Sigmoid colon (tissue), 7 donors: ENCODE measurements around the gene VMP1. TPM values are rescaled to one million over a fixed set of nuclear protein-coding genes. Genes with fewer than 3 reads are reported as not detected.
A peak's percentile ranks its signal among the peaks of the same experiment; 100 is the strongest.

Experiments
- DNase-seq: peaks from one replicate; pipeline ENCODE4 v3.0.0-alpha.2; 2019
- H3K27ac ChIP-seq, 4 donors: fragments of 200-600 bp; sonication (generic); one replicate each; pipeline ENCODE4 v1.5.1; 2016 to 2019; ENCODE audit warnings: mild to moderate bottlenecking in 1 of 4
- H3K27me3 ChIP-seq, 3 donors: fragments of 200-600 bp; sonication (generic); one replicate each; pipeline ENCODE4 v1.5.1; 2019; ENCODE audit warnings: mild to moderate bottlenecking in 1 of 3
- H3K36me3 ChIP-seq, 4 donors: fragments of 200-600 bp; sonication (generic); one replicate each; pipeline ENCODE4 v1.5.1; 2016 to 2019
- H3K4me1 ChIP-seq, 4 donors: fragments of 200-600 bp; sonication (generic); one replicate each; pipeline ENCODE4 v1.5.1; 2017 to 2019
- H3K4me3 ChIP-seq, 4 donors: fragments of 200-600 bp; sonication (generic); one replicate each; pipeline ENCODE4 v1.5.1; 2017 to 2019; ENCODE audit warnings: mild to moderate bottlenecking in 2 of 4, moderate library complexity in 1 of 4
- H3K9me3 ChIP-seq, 4 donors: fragments of 200-600 bp in 3 of 4; sonication (generic) in 3 of 4; one replicate each; pipeline versions ENCODE4 v1.5.1 to v1.6.1; 2013 to 2019
- EP300 ChIP-seq, 4 donors: sonication (generic); formaldehyde crosslinking; IDR thresholded peaks; one replicate each; pipeline ENCODE4 v1.6.1; 2017; ENCODE audit warnings: antibody characterized with exemption in 4 of 4
- POLR2A ChIP-seq, 2 donors: fragments of 450-650 bp; IDR thresholded peaks; one replicate each; pipeline ENCODE4 v1.6.1; 2016; ENCODE audit warnings: antibody characterized with exemption in 2 of 2, mild to moderate bottlenecking in 2 of 2, moderate library complexity in 2 of 2
- POLR2AphosphoS5 ChIP-seq, 4 donors: sonication (generic); formaldehyde crosslinking; IDR thresholded peaks; one replicate each; pipeline ENCODE4 v1.6.1; 2017; ENCODE audit warnings: antibody characterized with exemption in 4 of 4
- WGBS, 2 donors: extraction: QIAGEN DNeasy Blood & Tissue Kit; methylation state at CpG; one replicate each; pipeline ENCODE4 v1.1.7; 2013; 5-methylcytosine and 5-hydroxymethylcytosine counted together
- intact Hi-C: fragments of 100-400 bp; cut with DNase I; formaldehyde crosslinking; loops from one replicate; pipeline ENCODE4 v1.15.1; 2023
- polyA plus RNA-seq, 3 donors: library from polyadenylated mRNA; stranded (reverse); fragments of 200-250 nt; gene quantifications; one replicate each; pipeline ENCODE4 v1.2.3, GENCODE V29; 2013
- total RNA-seq, 4 donors: library from RNA; depleted of rRNA; stranded (reverse); fragments of >200 nt; gene quantifications; one replicate each; pipeline ENCODE4 v1.1.0, GENCODE V29; 2016
- TF ChIP-seq, protein P1 (sequence below), 4 experiments: fragments of 450-650 bp in 3 of 4; fragments of 200-600 bp in 1 of 4; IDR thresholded peaks; one replicate each; pipeline ENCODE4 v1.5.1; 2016 to 2019; ENCODE audit warnings: antibody characterized with exemption in 4 of 4, mild to moderate bottlenecking in 3 of 4, moderate library complexity in 2 of 4
- donor health status: healthy with polysubstance abuse.
- donor health status: Bipolar disorder and iron deficiency.
- donor health status: healthy.

The VMP1 gene
- total RNA-seq: 100 to 1,000 TPM in 3 of 4 donors, 10 to 100 TPM in 1; 92.7 to 247 (median 139) TPM
- polyA plus RNA-seq: 100 to 1,000 TPM in 1 of 3 donors, 10 to 100 TPM in 2; 26.1 to 132 (median 35.4) TPM

DNA sequence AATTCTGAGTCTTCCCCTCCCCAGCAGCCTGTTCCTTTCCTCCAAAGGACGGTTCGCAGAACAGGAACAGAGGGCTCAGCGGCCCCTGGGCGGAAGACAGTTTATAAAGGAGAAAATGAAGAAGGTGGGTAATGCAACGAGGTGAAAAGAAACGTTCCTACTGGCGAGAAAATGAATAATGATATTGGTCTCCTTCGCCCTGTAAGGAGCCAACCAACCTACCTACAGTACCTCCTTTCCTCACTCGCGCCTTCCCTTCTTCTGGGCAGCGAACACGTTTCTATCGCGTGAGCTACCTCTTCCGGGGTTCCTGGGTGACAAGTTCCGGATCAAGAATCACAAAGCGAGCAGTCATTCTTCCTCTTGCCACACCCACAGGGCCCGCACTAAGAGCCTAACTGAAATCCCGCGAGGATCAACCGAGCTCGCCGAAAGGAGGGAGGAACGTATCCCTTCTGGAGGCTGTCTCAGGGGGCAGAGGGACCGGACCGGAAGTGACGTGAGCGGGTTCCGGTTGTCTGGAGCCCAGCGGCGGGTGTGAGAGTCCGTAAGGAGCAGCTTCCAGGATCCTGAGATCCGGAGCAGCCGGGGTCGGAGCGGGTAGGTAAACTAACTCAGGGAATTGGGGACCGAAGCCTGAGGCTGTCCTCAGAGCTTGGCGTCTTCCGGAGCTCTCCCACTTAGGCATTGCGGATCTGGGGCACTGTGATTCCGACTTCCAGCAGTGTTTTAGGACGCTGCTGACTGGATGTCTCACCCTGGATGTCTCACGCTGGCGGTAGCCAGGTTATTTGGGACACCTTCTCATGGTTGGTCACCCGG, at the start of gene VMP1, which contains the start of gene PTRH2:
TSS of gene VMP1 (plus strand) at position 506 of the 822 bp plus-strand sequence. CDS start 23,793 bp downstream, outside the sequence.
TSS of gene PTRH2 (minus strand) at position 282 of the 822 bp plus-strand sequence. CDS start 9,452 bp downstream, outside the sequence.
- peak; percentile 99 for DNase-seq
- H3K27me3 ChIP-seq: no peaks in the 10 kb centered on the region
- H3K9me3 ChIP-seq: no peaks in the 10 kb centered on the region
- peak within 1 kb of the TSS; percentile 64 to 86 (median 80) for H3K4me3 ChIP-seq
- WGBS, 2 donors: 0% methylated on average over 45 of the region's 45 CpGs
- peak within 1 kb of the TSS; percentile 89 to 96 (median 92) for H3K27ac ChIP-seq
- no peaks in the 10 kb centered on the region for H3K36me3 ChIP-seq
- peaks cover 0 to 50% (median 37%) of the 10 kb centered on the region in 4 donors for H3K4me1 ChIP-seq
- TF ChIP-seq, protein P1, sequence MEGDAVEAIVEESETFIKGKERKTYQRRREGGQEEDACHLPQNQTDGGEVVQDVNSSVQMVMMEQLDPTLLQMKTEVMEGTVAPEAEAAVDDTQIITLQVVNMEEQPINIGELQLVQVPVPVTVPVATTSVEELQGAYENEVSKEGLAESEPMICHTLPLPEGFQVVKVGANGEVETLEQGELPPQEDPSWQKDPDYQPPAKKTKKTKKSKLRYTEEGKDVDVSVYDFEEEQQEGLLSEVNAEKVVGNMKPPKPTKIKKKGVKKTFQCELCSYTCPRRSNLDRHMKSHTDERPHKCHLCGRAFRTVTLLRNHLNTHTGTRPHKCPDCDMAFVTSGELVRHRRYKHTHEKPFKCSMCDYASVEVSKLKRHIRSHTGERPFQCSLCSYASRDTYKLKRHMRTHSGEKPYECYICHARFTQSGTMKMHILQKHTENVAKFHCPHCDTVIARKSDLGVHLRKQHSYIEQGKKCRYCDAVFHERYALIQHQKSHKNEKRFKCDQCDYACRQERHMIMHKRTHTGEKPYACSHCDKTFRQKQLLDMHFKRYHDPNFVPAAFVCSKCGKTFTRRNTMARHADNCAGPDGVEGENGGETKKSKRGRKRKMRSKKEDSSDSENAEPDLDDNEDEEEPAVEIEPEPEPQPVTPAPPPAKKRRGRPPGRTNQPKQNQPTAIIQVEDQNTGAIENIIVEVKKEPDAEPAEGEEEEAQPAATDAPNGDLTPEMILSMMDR (IDR thresholded peaks at IDR 0.05): no peak
- TF ChIP-seq POLR2AphosphoS5 (IDR thresholded peaks at IDR 0.05): peak; percentile 92 to 98 (median 97)
- peak; percentile 90 to 92 for TF ChIP-seq POLR2A (IDR thresholded peaks at IDR 0.05)
- TF ChIP-seq EP300 (IDR thresholded peaks at IDR 0.05): peak in 2 of 4 donors; percentile 2 to 63
- intact Hi-C loops: loop anchor here (1.0 to 5.0 kb wide), 2 partner anchors 88 to 140 kb away; partner anchors contain the start of gene CLTC

DNA sequence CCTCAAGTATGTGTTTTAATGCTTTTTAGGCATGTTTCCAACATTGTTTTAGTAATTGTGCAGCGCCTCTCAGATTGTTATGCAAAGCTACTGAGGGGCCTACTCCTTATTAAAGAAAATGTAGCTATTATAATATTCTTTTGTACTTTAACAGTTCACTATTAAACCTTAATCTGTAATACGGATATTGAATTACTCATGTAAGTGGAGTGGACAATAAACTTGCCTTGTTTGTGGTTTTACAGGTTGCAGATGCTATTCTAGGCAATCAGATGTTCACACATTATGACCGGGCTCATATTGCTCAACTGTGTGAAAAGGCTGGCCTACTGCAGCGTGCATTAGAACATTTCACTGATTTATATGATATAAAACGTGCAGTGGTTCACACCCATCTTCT, 41.2 kb upstream of the VMP1 start:
- no peak for TF ChIP-seq POLR2A (IDR thresholded peaks at IDR 0.05)
- TF ChIP-seq, protein P1 (IDR thresholded peaks at IDR 0.05): no peak
- no peak for TF ChIP-seq POLR2AphosphoS5 (IDR thresholded peaks at IDR 0.05)
- no peak for TF ChIP-seq EP300 (IDR thresholded peaks at IDR 0.05)
- peaks cover 21 to 98% (median 65%) of the 10 kb centered on the region in 4 donors for H3K36me3 ChIP-seq
- peaks cover 0 to 7% (median 2%) of the 10 kb centered on the region in 4 donors for H3K4me1 ChIP-seq
- DNase-seq: no peak
- no peak overlapping the region for H3K4me3 ChIP-seq
- no peaks in the 10 kb centered on the region for H3K27me3 ChIP-seq
- WGBS, 2 donors: 22 to 66% methylated on average over 5 of the region's 5 CpGs
- intact Hi-C loops: loop anchor here (10.0 kb wide), 1 partner anchor 259 kb away; no protein-coding TSS in a partner anchor
- H3K27ac ChIP-seq: no peak overlapping the region
- H3K9me3 ChIP-seq: no peaks in the 10 kb centered on the region

DNA sequence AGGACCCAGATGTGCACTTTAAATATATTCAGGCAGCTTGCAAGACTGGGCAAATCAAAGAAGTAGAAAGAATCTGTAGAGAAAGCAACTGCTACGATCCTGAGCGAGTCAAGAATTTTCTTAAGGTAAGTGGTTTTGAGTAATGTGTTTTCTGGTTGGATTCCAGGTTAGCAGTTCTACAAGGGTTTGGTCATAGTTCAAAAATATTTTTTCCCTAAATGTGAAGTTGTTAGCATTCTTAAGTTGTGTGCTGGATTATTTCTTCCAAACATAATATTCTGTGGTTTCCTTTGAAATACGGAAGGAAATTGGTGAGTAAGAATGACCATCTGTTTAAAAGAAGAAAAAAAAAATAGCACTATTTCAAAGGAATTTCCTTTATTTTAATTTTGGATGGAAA, 38.6 kb upstream of the VMP1 start:
- no peak overlapping the region for H3K4me3 ChIP-seq
- H3K9me3 ChIP-seq: no peaks in the 10 kb centered on the region
- peak overlapping the region in 2 of 4 donors; percentile 8 to 46 for H3K27ac ChIP-seq
- peaks cover 11 to 90% (median 42%) of the 10 kb centered on the region in 4 donors for H3K36me3 ChIP-seq
- peaks cover 0 to 7% (median 2%) of the 10 kb centered on the region in 4 donors for H3K4me1 ChIP-seq
- WGBS, 2 donors: 29 to 33% methylated on average over 3 of the region's 3 CpGs
- no peaks in the 10 kb centered on the region for H3K27me3 ChIP-seq
- DNase-seq: no peak
- TF ChIP-seq POLR2AphosphoS5 (IDR thresholded peaks at IDR 0.05) (no peak), POLR2A (IDR thresholded peaks at IDR 0.05) (no peak), EP300 (IDR thresholded peaks at IDR 0.05) (no peak)
- TF ChIP-seq, protein P1 (IDR thresholded peaks at IDR 0.05): no peak
- intact Hi-C loops: loop anchor here (10.0 kb wide), 1 partner anchor 256 kb away; no protein-coding TSS in a partner anchor

DNA sequence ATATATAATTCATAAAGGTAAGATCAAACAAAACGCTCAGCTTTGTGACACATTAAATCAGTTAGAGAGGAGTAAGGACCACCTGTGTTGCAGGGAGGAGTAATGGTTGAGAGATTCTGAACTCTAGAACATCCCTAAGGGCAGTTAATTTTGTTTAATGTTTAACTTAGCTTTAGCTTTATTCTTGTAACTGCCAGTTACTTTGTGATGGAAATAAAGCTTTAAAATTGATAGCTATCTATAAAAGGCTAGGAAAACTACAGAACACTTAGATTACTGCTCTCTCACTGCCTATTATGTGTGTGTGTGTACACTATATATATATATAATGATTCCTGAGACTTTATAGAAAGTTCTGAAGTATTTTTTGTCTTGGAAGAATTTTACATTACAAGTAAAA, 38.0 kb upstream of the VMP1 start:
- no peak overlapping the region for H3K4me3 ChIP-seq
- H3K36me3 ChIP-seq: peaks cover 11 to 90% (median 38%) of the 10 kb centered on the region in 4 donors
- no peaks in the 10 kb centered on the region for H3K27me3 ChIP-seq
- intact Hi-C loops: loop anchor here (10.0 kb wide), 1 partner anchor 255 kb away; no protein-coding TSS in a partner anchor
- peak overlapping the region in 2 of 4 donors; percentile 8 to 46 for H3K27ac ChIP-seq
- peaks cover 0 to 7% (median 2%) of the 10 kb centered on the region in 4 donors for H3K4me1 ChIP-seq
- no peak for DNase-seq
- WGBS, 2 donors: 17 to 37% methylated on average over 1 of the region's 1 CpG
- TF ChIP-seq, protein P1 (IDR thresholded peaks at IDR 0.05): no peak
- TF ChIP-seq EP300 (IDR thresholded peaks at IDR 0.05) (no peak), POLR2A (IDR thresholded peaks at IDR 0.05) (no peak), POLR2AphosphoS5 (IDR thresholded peaks at IDR 0.05) (no peak)
- H3K9me3 ChIP-seq: no peaks in the 10 kb centered on the region
